Measurements from ENCODE around the gene UXS1. TPM values are rescaled to one million over a fixed set of nuclear protein-coding genes. Genes with fewer than 3 reads are reported as not detected.

The UXS1 gene
- total RNA-seq, 1 donor from 2014 or later, result 58.5 TPM

- H3K36me3 Mint-ChIP-seq, result peaks cover 5% of the 10 kb centered on the region
- H3K4me1 Mint-ChIP-seq (ENCODE audit: unreplicated experiment), result peaks cover 35% of the 10 kb centered on the region
- no peak for DNase-seq (ENCODE audit: extremely low spot score, unreplicated experiment)
- no peaks in the 10 kb centered on the region for H3K9me3 Mint-ChIP-seq
- no peak overlapping the region for H3K4me3 Mint-ChIP-seq
- H3K27ac Mint-ChIP-seq, result no peak overlapping the region
- TF ChIP-seq CTCF (conservative IDR thresholded peaks at IDR 0.05), result no peak
- no peaks in the 10 kb centered on the region for H3K27me3 Mint-ChIP-seq
These were observed 20.0 kb downstream of the UXS1 start for GRCh38 chr2:106174056-106174455.

GRCh38 chr2:106172649-106173048 is 21.5 kb downstream of the UXS1 start:
- H3K27ac Mint-ChIP-seq, result no peak overlapping the region

GRCh38 chr2:106168657-106169056 is 25.4 kb downstream of the UXS1 start:
- Mint-ChIP-seq H3K36me3 (peaks cover 3% of the 10 kb centered on the region), H3K9me3 (no peaks in the 10 kb centered on the region), H3K27ac (no peak overlapping the region), H3K27me3 (no peaks in the 10 kb centered on the region), H3K4me3 (no peak overlapping the region), H3K4me1 (ENCODE audit: unreplicated experiment) (peaks cover 45% of the 10 kb centered on the region)
- no peak for TF ChIP-seq CTCF (conservative IDR thresholded peaks at IDR 0.05)
- no peak for DNase-seq (ENCODE audit: extremely low spot score, unreplicated experiment)

More at GRCh38 chr2:106172649-106173048, 21.5 kb downstream of the UXS1 start:
- Mint-ChIP-seq H3K4me3 (no peak overlapping the region), H3K36me3 (peaks cover 3% of the 10 kb centered on the region), H3K9me3 (no peaks in the 10 kb centered on the region), H3K4me1 (ENCODE audit: unreplicated experiment) (peaks cover 31% of the 10 kb centered on the region), H3K27me3 (no peaks in the 10 kb centered on the region)
- DNase-seq (ENCODE audit: extremely low spot score, unreplicated experiment), result no peak
- no peak for TF ChIP-seq CTCF (conservative IDR thresholded peaks at IDR 0.05)

- Mint-ChIP-seq H3K4me1 (ENCODE audit: unreplicated experiment) (peaks cover 53% of the 10 kb centered on the region), H3K9me3 (no peaks in the 10 kb centered on the region), H3K27me3 (no peaks in the 10 kb centered on the region), H3K27ac (no peak overlapping the region), H3K36me3 (peaks cover 8% of the 10 kb centered on the region), H3K4me3 (no peak overlapping the region)
- TF ChIP-seq CTCF (conservative IDR thresholded peaks at IDR 0.05), result no peak
- DNase-seq (ENCODE audit: extremely low spot score, unreplicated experiment), result no peak
These were observed 27.0 kb downstream of the UXS1 start for GRCh38 chr2:106167067-106167466.

- Mint-ChIP-seq H3K4me1 (ENCODE audit: unreplicated experiment) (peaks cover 48% of the 10 kb centered on the region), H3K36me3 (peaks cover 10% of the 10 kb centered on the region), H3K27ac (no peak overlapping the region), H3K4me3 (no peak overlapping the region), H3K9me3 (no peaks in the 10 kb centered on the region), H3K27me3 (no peaks in the 10 kb centered on the region)
- no peak for TF ChIP-seq CTCF (conservative IDR thresholded peaks at IDR 0.05)
- DNase-seq (ENCODE audit: extremely low spot score, unreplicated experiment), result no peak
These were observed 28.5 kb downstream of the UXS1 start for GRCh38 chr2:106165561-106165960.

- no peaks in the 10 kb centered on the region for H3K9me3 Mint-ChIP-seq
- no peak overlapping the region for H3K4me3 Mint-ChIP-seq
- H3K36me3 Mint-ChIP-seq, result peaks cover 16% of the 10 kb centered on the region
- H3K27me3 Mint-ChIP-seq, result no peaks in the 10 kb centered on the region
- DNase-seq (ENCODE audit: extremely low spot score, unreplicated experiment), result no peak
- H3K27ac Mint-ChIP-seq, result no peak overlapping the region
- TF ChIP-seq CTCF (conservative IDR thresholded peaks at IDR 0.05), result peak; percentile 56
- peaks cover 48% of the 10 kb centered on the region for H3K4me1 Mint-ChIP-seq (ENCODE audit: unreplicated experiment)
These were observed 29.1 kb downstream of the UXS1 start for GRCh38 chr2:106165029-106165428.
